Kidney tubule cell (primary cell): ENCODE data around the gene ORMDL3.

ENCODE experiments used
- DNase-seq: peaks from one replicate; pipeline ENCODE4 v3.0.0-alpha.2; 2018; ENCODE audit warnings: low spot score

ORMDL3 gene

GRCh38 chr17:39871801-39872200 lies 55.6 kb downstream of the ORMDL3 start:
- DNase-seq = no peak
